Hepatocyte (in vitro differentiated cells): Measurements from ENCODE around the gene CACNA1F. TPM values are rescaled to one million over a fixed set of nuclear protein-coding genes. Genes with fewer than 3 reads are reported as not detected.

Experiments
- DNase-seq: peaks from one replicate; pipeline ENCODE4 v3.0.0-alpha.2; 2016; ENCODE audit warnings: low spot score
- H2AFZ ChIP-seq: fragments of 200-600 bp; sonication (generic); 2 replicates; pipeline ENCODE4 v1.6.0; 2016; ENCODE audit warnings: antibody characterized with exemption, mild to moderate bottlenecking
- H3K27ac ChIP-seq: fragments of 200-600 bp; sonication (generic); 2 replicates; pipeline ENCODE4 v1.5.1; 2016; ENCODE audit warnings: mild to moderate bottlenecking
- H3K27me3 ChIP-seq: fragments of 200-600 bp; sonication (generic); 2 replicates; pipeline ENCODE4 v1.6.1; 2016
- H3K36me3 ChIP-seq: fragments of 200-600 bp; sonication (generic); replicated peaks from 2 replicates; pipeline ENCODE4 v1.5.1; 2016; ENCODE audit warnings: low read depth; ENCODE audit not compliant: insufficient read depth
- H3K4me1 ChIP-seq: fragments of 200-600 bp; sonication (generic); 2 replicates; pipeline ENCODE4 v1.5.1; 2016; ENCODE audit warnings: mild to moderate bottlenecking, moderate library complexity; ENCODE audit not compliant: insufficient read depth
- H3K4me2 ChIP-seq: fragments of 200-600 bp; sonication (generic); 2 replicates; pipeline ENCODE4 v1.6.0; 2016
- H3K4me3 ChIP-seq: fragments of 200-600 bp; sonication (generic); 2 replicates; pipeline ENCODE4 v1.5.1; 2016; ENCODE audit warnings: mild to moderate bottlenecking
- H3K79me2 ChIP-seq: fragments of 200-600 bp; sonication (generic); 2 replicates; pipeline ENCODE4 v1.6.0; 2017; ENCODE audit warnings: mild to moderate bottlenecking
- H3K9me2 ChIP-seq: fragments of 200-600 bp; sonication (generic); replicated peaks from 2 replicates; pipeline ENCODE4 v1.6.0; 2017; ENCODE audit warnings: mild to moderate bottlenecking; ENCODE audit not compliant: insufficient read depth
- H3K9me3 ChIP-seq: fragments of 200-600 bp; sonication (generic); 2 replicates; pipeline ENCODE4 v1.5.1; 2016; ENCODE audit warnings: low read depth, mild to moderate bottlenecking
- H4K20me1 ChIP-seq: fragments of 200-600 bp; sonication (generic); 2 replicates; pipeline ENCODE4 v1.6.0; 2016; ENCODE audit warnings: mild to moderate bottlenecking; ENCODE audit not compliant: insufficient read depth, poor library complexity, severe bottlenecking
- CTCF ChIP-seq: fragments of 200-600 bp; sonication (generic); IDR thresholded peaks from 2 replicates; pipeline ENCODE4 v1.5.1; 2016; ENCODE audit warnings: antibody characterized with exemption, mild to moderate bottlenecking; ENCODE audit not compliant: poor library complexity
- EZH2 ChIP-seq: fragments of 200-600 bp; sonication (generic); IDR thresholded peaks from 2 replicates; pipeline ENCODE4 v1.6.1; 2016; ENCODE audit warnings: antibody characterized with exemption, mild to moderate bottlenecking, borderline replicate concordance
- EZH2phosphoT487 ChIP-seq: fragments of 200-600 bp; sonication (generic); IDR thresholded peaks from one replicate; pipeline ENCODE4 v1.6.1; 2018; ENCODE audit warnings: antibody characterized with exemption, mild to moderate bottlenecking, low read depth, moderate library complexity; ENCODE audit not compliant: unreplicated experiment, severe bottlenecking
- WGBS: methylation state at CpG from one replicate; pipeline ENCODE4 v1.1.6; 2016; ENCODE audit warnings: low lambda C conversion rate; ENCODE audit errors: missing lambda C conversion rate; 5-methylcytosine and 5-hydroxymethylcytosine counted together
- polyA plus RNA-seq: library from polyadenylated mRNA; unstranded; fragments of >200 nt; fragmentation: Nextera tagmentation; extraction: Ambion mirVana; gene quantifications from 2 replicates; pipeline ENCODE4 v1.2.1, GENCODE V29; 2016
- total RNA-seq: library from RNA; depleted of rRNA; stranded (reverse); fragments of >200 nt; gene quantifications from 2 replicates; pipeline ENCODE4 v1.2.3, GENCODE V29; 2014

The CACNA1F gene
- total and polyA plus RNA-seq, 2 experiments from 2014 or later = 0.27 to 1.6 TPM

- 91% methylated on average over 3 of the region's 3 CpGs for WGBS
- Histone ChIP-seq H3K36me3 (no peaks in the 10 kb centered on the region), H3K4me3 (no peak overlapping the region), H3K9me2 (no peaks in the 10 kb centered on the region), H3K27ac (no peak overlapping the region), H3K9me3 (no peaks in the 10 kb centered on the region), H3K79me2 (no peaks in the 10 kb centered on the region), H2AFZ (no peak overlapping the region), H4K20me1 (no peaks in the 10 kb centered on the region), H3K4me2 (no peak overlapping the region), H3K27me3 (no peaks in the 10 kb centered on the region), H3K4me1 (no peaks in the 10 kb centered on the region)
- TF ChIP-seq CTCF = no peak
- no peak for TF ChIP-seq EZH2phosphoT487
- TF ChIP-seq EZH2 = no peak
- DNase-seq = no peak
Observed at GRCh38 chrX:49178537-49178936, 54.6 kb downstream of the CACNA1F start.

GRCh38 chrX:49177873-49178480 is 55.2 kb downstream of the CACNA1F start:
- no peaks in the 10 kb centered on the region for H3K9me3 ChIP-seq
- H3K9me2 ChIP-seq = no peaks in the 10 kb centered on the region
- no peak overlapping the region for H3K4me2 ChIP-seq
- no peaks in the 10 kb centered on the region for H3K27me3 ChIP-seq
- no peak for DNase-seq
- H3K4me1 ChIP-seq = no peaks in the 10 kb centered on the region
- no peaks in the 10 kb centered on the region for H3K79me2 ChIP-seq
- no peak overlapping the region for H3K27ac ChIP-seq
- WGBS = 88% methylated on average over 22 of the region's 23 CpGs
- no peak overlapping the region for H3K4me3 ChIP-seq
- H2AFZ ChIP-seq = no peak overlapping the region
- H3K36me3 ChIP-seq = no peaks in the 10 kb centered on the region
- no peaks in the 10 kb centered on the region for H4K20me1 ChIP-seq
- TF ChIP-seq CTCF (no peak), EZH2phosphoT487 (no peak), EZH2 (no peak)

GRCh38 chrX:49177338-49177833 is 55.8 kb downstream of the CACNA1F start:
- no peak overlapping the region for H3K4me3 ChIP-seq
- no peaks in the 10 kb centered on the region for H3K79me2 ChIP-seq
- no peak for DNase-seq
- H3K4me2 ChIP-seq = no peak overlapping the region
- H3K27ac ChIP-seq = no peak overlapping the region
- no peaks in the 10 kb centered on the region for H3K9me2 ChIP-seq
- H2AFZ ChIP-seq = no peak overlapping the region
- H3K27me3 ChIP-seq = no peaks in the 10 kb centered on the region
- no peaks in the 10 kb centered on the region for H4K20me1 ChIP-seq
- no peaks in the 10 kb centered on the region for H3K4me1 ChIP-seq
- no peaks in the 10 kb centered on the region for H3K36me3 ChIP-seq
- TF ChIP-seq CTCF (no peak), EZH2phosphoT487 (no peak), EZH2 (no peak)
- 84% methylated on average over 4 of the region's 4 CpGs for WGBS
- no peaks in the 10 kb centered on the region for H3K9me3 ChIP-seq
